ENCODE results near the gene FAM168A. TPM values are rescaled to one million over a fixed set of nuclear protein-coding genes. Genes with fewer than 3 reads are reported as not detected.

FAM168A gene
- total and polyA plus RNA-seq, 12 donors = 7.7 to 41.8 (median 35.3) TPM

DNA sequence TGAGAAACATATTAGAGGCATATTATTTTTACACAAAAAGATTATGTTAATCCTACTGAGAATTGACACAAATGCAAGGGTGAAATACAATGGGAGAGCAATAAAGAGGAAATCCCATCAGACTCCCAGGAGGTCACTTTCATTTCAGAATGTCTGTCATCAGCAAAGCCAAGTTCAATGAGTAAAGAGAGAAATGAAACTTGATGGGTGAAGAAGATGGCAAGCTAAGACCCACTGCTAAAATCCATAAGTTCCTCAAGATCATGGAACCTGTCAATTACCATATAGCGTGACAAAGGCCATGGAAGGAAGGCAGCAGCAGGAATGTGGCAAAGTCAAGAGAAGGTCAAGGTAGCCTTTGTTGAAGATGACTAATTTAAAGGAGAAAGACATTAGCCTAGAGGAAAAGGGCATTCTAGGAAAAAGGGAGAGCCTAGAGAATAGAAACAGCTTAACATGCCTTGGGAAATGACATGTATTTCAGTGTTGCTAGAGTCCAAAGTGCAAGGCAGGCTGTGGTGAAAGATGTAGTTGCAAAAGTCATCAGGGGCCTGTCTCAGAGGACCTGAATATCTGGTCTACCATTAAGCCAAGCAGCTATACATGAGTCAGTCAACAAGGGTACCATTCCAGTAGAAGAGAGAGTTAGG, 43.1 kb downstream of the FAM168A start:
- TF ChIP-seq POLR2A (IDR thresholded peaks at IDR 0.05) (no peak), CTCF (IDR thresholded peaks at IDR 0.05) (no peak)
- H3K36me3 ChIP-seq (replicated peaks in 1 of 2) = no peaks in the 10 kb centered on the region
- 35 to 68% (median 55%) methylated on average over 1 of the region's 1 CpG for WGBS, 4 donors
- no peak overlapping the region for H3K4me3 ChIP-seq
- DNase-seq = no peak
- H3K4me1 ChIP-seq (replicated peaks in 1 of 2) = peaks cover 0 to 18% of the 10 kb centered on the region in 2 donors
- no peak overlapping the region for H3K27ac ChIP-seq
- intact Hi-C loops (cut with DNase I) = no loop called here
- H3K27me3 ChIP-seq = no peaks in the 10 kb centered on the region
- H3K9me3 ChIP-seq (replicated peaks in 1 of 3) = no peaks in the 10 kb centered on the region

GRCh38 chr11:73553266-73553665, 44.6 kb downstream of the FAM168A start:
- TF ChIP-seq CTCF (IDR thresholded peaks at IDR 0.05) (no peak), POLR2A (IDR thresholded peaks at IDR 0.05) (no peak)
- Histone ChIP-seq H3K4me1 (replicated peaks in 1 of 2) (peaks cover 0 to 18% of the 10 kb centered on the region in 2 donors), H3K27ac (no peak overlapping the region), H3K27me3 (no peaks in the 10 kb centered on the region), H3K4me3 (no peak overlapping the region), H3K36me3 (replicated peaks in 1 of 2) (no peaks in the 10 kb centered on the region), H3K9me3 (replicated peaks in 1 of 3) (no peaks in the 10 kb centered on the region)
- no peak for DNase-seq
- intact Hi-C loops (cut with DNase I) = no loop called here
- WGBS, 4 donors = 90 to 94% (median 92%) methylated on average over 2 of the region's 2 CpGs

GRCh38 chr11:73551677-73552076, 46.2 kb downstream of the FAM168A start:
- TF ChIP-seq POLR2A (IDR thresholded peaks at IDR 0.05) = no peak
- no peak for TF ChIP-seq CTCF (IDR thresholded peaks at IDR 0.05)
- no peak overlapping the region for H3K4me3 ChIP-seq
- peaks cover 0 to 18% of the 10 kb centered on the region in 2 donors for H3K4me1 ChIP-seq (replicated peaks in 1 of 2)
- no peaks in the 10 kb centered on the region for H3K36me3 ChIP-seq (replicated peaks in 1 of 2)
- no peaks in the 10 kb centered on the region for H3K9me3 ChIP-seq (replicated peaks in 1 of 3)
- 69 to 80% (median 76%) methylated on average over 1 of the region's 1 CpG for WGBS, 4 donors
- H3K27ac ChIP-seq = no peak overlapping the region
- no peaks in the 10 kb centered on the region for H3K27me3 ChIP-seq
- DNase-seq = no peak
- intact Hi-C loops (cut with DNase I) = no loop called here

GRCh38 chr11:73549376-73549775, 48.5 kb downstream of the FAM168A start:
- no peak for TF ChIP-seq POLR2A (IDR thresholded peaks at IDR 0.05)
- no peak for TF ChIP-seq CTCF (IDR thresholded peaks at IDR 0.05)
- DNase-seq = no peak
- peaks cover 0 to 3% of the 10 kb centered on the region in 2 donors for H3K4me1 ChIP-seq (replicated peaks in 1 of 2)
- intact Hi-C loops (cut with DNase I) = no loop called here
- no peak overlapping the region for H3K4me3 ChIP-seq
- 84 to 91% (median 90%) methylated on average over 4 of the region's 4 CpGs for WGBS, 4 donors
- no peaks in the 10 kb centered on the region for H3K27me3 ChIP-seq
- H3K36me3 ChIP-seq (replicated peaks in 1 of 2) = no peaks in the 10 kb centered on the region
- no peak overlapping the region for H3K27ac ChIP-seq
- no peaks in the 10 kb centered on the region for H3K9me3 ChIP-seq (replicated peaks in 1 of 3)
